Loucy (cell line): ENCODE data around the gene POU2F1.

ENCODE experiments used
- H2AFZ ChIP-seq: fragments of 200-600 bp; sonication (generic); 2 replicates; pipeline ENCODE4 v1.6.0; 2016; ENCODE audit warnings: antibody characterized with exemption, mild to moderate bottlenecking, low read length, moderate library complexity
- H3F3A ChIP-seq: fragments of 200-600 bp; 2 replicates; pipeline ENCODE4 v1.6.0; 2016; ENCODE audit warnings: antibody characterized with exemption, low read depth, mild to moderate bottlenecking
- H3K27me3 ChIP-seq: fragments of 200-600 bp; sonication (generic); 2 replicates; pipeline ENCODE4 v1.6.1; 2014; ENCODE audit warnings: low read length, mild to moderate bottlenecking; ENCODE audit not compliant: insufficient read depth, poor library complexity, severe bottlenecking
- H3K36me3 ChIP-seq: fragments of 200-600 bp; sonication (generic); 2 replicates; pipeline ENCODE4 v1.6.1; 2016; ENCODE audit warnings: low read length; ENCODE audit not compliant: insufficient read depth
- H3K4me1 ChIP-seq: fragments of 200-600 bp; sonication (generic); 2 replicates; pipeline ENCODE4 v1.5.1; 2014; ENCODE audit warnings: low read length, mild to moderate bottlenecking; ENCODE audit not compliant: insufficient read depth, poor library complexity, severe bottlenecking
- H3K4me2 ChIP-seq: fragments of 200-600 bp; sonication (generic); 2 replicates; pipeline ENCODE4 v1.6.0; 2014; ENCODE audit warnings: antibody characterized with exemption, low read length, low read depth, mild to moderate bottlenecking; ENCODE audit not compliant: poor library complexity, severe bottlenecking
- H3K4me3 ChIP-seq: fragments of 200-600 bp; sonication (generic); 2 replicates; pipeline ENCODE4 v1.5.1; 2014; ENCODE audit warnings: low read length, mild to moderate bottlenecking, mixed read lengths; ENCODE audit not compliant: poor library complexity, severe bottlenecking
- H3K79me2 ChIP-seq: fragments of 200-600 bp; sonication (generic); 2 replicates; pipeline ENCODE4 v1.6.1; 2014; ENCODE audit warnings: low read length; ENCODE audit not compliant: insufficient read depth
- H3K9ac ChIP-seq: fragments of 200-600 bp; sonication (generic); 2 replicates; pipeline ENCODE4 v1.6.0; 2014; ENCODE audit warnings: mild to moderate bottlenecking, low read depth, low read length, moderate library complexity; ENCODE audit not compliant: poor library complexity, severe bottlenecking
- H3K9me2 ChIP-seq: fragments of 200-600 bp; sonication (generic); replicated peaks from 2 replicates; pipeline ENCODE4 v1.6.1; 2016; ENCODE audit warnings: low read depth, low read length, mixed read lengths
- H3K9me3 ChIP-seq: fragments of 200-600 bp; sonication (generic); 2 replicates; pipeline ENCODE4 v1.6.1; 2014; ENCODE audit warnings: mild to moderate bottlenecking, antibody characterized with exemption, low read length, low read depth; ENCODE audit not compliant: insufficient read depth
- H4K20me1 ChIP-seq: fragments of 200-600 bp; sonication (generic); 2 replicates; pipeline ENCODE4 v1.6.0; 2014; ENCODE audit warnings: antibody characterized with exemption, low read length, mild to moderate bottlenecking; ENCODE audit not compliant: insufficient read depth, poor library complexity, severe bottlenecking
- EZH2phosphoT487 ChIP-seq: fragments of 200-600 bp; IDR thresholded peaks from 2 replicates; pipeline ENCODE4 v1.6.1; 2018; ENCODE audit warnings: antibody characterized with exemption, mild to moderate bottlenecking, moderate library complexity, borderline replicate concordance
- TF ChIP-seq, protein P1 (sequence below): fragments of 200-600 bp; sonication (generic); conservative IDR thresholded peaks from 2 replicates; pipeline ENCODE4 v1.5.1; 2014; ENCODE audit warnings: mild to moderate bottlenecking, antibody characterized with exemption, low read length

The POU2F1 gene

DNA sequence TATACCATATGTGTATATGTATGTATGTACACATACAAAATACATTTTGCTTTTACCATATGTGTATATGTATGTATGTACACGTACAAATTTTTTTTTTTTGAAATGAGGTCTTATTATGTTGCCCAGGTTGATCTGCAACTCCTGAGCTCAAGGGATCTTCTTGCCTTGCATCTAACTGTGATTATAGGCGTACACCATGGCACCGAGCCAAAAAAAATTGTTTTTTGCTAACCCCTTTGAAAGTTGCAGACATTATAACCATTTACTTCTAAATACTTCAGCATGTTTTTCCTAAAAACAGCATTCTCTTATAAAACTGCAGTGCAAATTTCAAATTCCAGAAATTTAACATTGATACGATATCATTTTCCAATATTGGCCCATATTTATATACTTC, 147.0 kb downstream of the POU2F1 start:
- Histone ChIP-seq H3K9me3 (no peaks in the 10 kb centered on the region), H3K36me3 (peaks cover 59% of the 10 kb centered on the region), H2AFZ (no peak overlapping the region), H3K27me3 (no peaks in the 10 kb centered on the region), H3F3A (no peaks in the 10 kb centered on the region), H3K4me3 (no peak overlapping the region), H3K9ac (no peak overlapping the region), H3K4me2 (no peak overlapping the region), H3K4me1 (peaks cover 5% of the 10 kb centered on the region), H3K79me2 (peaks cover 28% of the 10 kb centered on the region; the same call in 1 of the 2 replicates), H3K9me2 (no peaks in the 10 kb centered on the region), H4K20me1 (peaks cover 14% of the 10 kb centered on the region)
- TF ChIP-seq EZH2phosphoT487: no peak
- TF ChIP-seq, protein P1, sequence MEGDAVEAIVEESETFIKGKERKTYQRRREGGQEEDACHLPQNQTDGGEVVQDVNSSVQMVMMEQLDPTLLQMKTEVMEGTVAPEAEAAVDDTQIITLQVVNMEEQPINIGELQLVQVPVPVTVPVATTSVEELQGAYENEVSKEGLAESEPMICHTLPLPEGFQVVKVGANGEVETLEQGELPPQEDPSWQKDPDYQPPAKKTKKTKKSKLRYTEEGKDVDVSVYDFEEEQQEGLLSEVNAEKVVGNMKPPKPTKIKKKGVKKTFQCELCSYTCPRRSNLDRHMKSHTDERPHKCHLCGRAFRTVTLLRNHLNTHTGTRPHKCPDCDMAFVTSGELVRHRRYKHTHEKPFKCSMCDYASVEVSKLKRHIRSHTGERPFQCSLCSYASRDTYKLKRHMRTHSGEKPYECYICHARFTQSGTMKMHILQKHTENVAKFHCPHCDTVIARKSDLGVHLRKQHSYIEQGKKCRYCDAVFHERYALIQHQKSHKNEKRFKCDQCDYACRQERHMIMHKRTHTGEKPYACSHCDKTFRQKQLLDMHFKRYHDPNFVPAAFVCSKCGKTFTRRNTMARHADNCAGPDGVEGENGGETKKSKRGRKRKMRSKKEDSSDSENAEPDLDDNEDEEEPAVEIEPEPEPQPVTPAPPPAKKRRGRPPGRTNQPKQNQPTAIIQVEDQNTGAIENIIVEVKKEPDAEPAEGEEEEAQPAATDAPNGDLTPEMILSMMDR: no peak

DNA sequence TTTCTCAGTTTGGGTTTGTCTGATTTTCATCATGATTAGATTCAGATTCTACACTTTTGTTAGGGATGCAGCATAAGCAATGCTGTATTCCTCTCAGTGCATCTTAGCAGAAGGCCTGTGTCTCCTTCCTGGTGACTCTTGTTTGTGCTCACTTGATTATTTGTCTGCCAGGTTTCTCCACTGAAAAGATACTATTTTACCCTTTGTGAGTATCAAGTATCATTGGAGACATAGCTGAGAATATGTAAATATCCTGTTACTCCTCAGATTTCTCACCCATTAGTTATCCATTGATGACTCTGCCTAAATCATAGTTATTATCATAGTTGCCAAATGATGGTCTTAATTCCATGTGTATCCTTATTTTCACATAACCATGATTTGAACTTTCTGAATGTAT, 148.5 kb downstream of the POU2F1 start:
- Histone ChIP-seq H3K4me2 (no peak overlapping the region), H3K36me3 (peaks cover 72% of the 10 kb centered on the region), H3K9me2 (no peaks in the 10 kb centered on the region), H2AFZ (no peak overlapping the region), H3F3A (no peaks in the 10 kb centered on the region), H3K79me2 (peaks cover 13% of the 10 kb centered on the region; the same call in 1 of the 2 replicates), H3K4me3 (no peak overlapping the region), H3K9me3 (no peaks in the 10 kb centered on the region), H3K9ac (no peak overlapping the region), H4K20me1 (peaks cover 5% of the 10 kb centered on the region), H3K4me1 (no peaks in the 10 kb centered on the region), H3K27me3 (no peaks in the 10 kb centered on the region)
- TF ChIP-seq, protein P1: no peak
- TF ChIP-seq EZH2phosphoT487: no peak

DNA sequence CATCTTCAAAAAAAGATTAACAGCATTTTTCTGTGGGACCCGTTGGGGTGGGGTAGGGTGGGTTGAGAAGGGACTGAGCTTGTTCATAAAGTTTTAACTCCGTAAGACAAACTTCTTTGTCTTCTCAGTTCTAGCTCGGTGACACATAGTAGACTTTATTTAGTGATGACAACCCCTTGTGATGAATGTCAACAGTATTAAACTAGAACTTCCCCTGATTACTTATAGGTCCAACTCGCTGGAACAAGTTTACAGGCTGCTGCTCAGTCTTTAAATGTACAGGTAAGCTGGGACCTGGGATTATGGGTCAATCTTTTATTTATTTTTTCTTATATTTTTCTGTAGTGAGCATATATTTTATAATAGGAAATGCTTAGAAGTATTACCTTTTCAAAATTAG, 149.2 kb downstream of the POU2F1 start:
- peaks cover 3% of the 10 kb centered on the region for H4K20me1 ChIP-seq
- no peaks in the 10 kb centered on the region for H3K9me2 ChIP-seq
- H3F3A ChIP-seq: no peaks in the 10 kb centered on the region
- no peak overlapping the region for H3K4me3 ChIP-seq
- H2AFZ ChIP-seq: no peak overlapping the region
- H3K4me1 ChIP-seq: no peaks in the 10 kb centered on the region
- H3K9me3 ChIP-seq: no peaks in the 10 kb centered on the region
- peaks cover 79% of the 10 kb centered on the region for H3K36me3 ChIP-seq
- peaks cover 13% of the 10 kb centered on the region; the same call in 1 of the 2 replicates for H3K79me2 ChIP-seq
- H3K27me3 ChIP-seq: no peaks in the 10 kb centered on the region
- no peak overlapping the region for H3K9ac ChIP-seq
- H3K4me2 ChIP-seq: no peak overlapping the region
- TF ChIP-seq, protein P1: no peak
- TF ChIP-seq EZH2phosphoT487: no peak
